GM18517 (cell line): ENCODE measurements around the gene CTNNA3.
"Not testable (repeated sequence)": the region's sequence is repeated elsewhere in the genome, so short reads cannot be mapped to it uniquely, and the experiment has no call there.

Source experiments
- ATAC-seq: cut with Tn5 transposase; IDR thresholded peaks from one replicate; pipeline ENCODE4 v1.9.1; 2021; ENCODE audit warnings: mild to moderate bottlenecking, moderate library complexity; ENCODE audit not compliant: unreplicated experiment

CTNNA3 gene

GRCh38 chr10:67696029-67696428 lies at the start of gene CTNNA3:
TSS of gene CTNNA3 (minus strand) at chr10:67696195.
- peak; percentile 85 for ATAC-seq

- ATAC-seq: no peak
Observed at GRCh38 chr10:67735430-67735829, 39.4 kb upstream of the CTNNA3 start.

GRCh38 chr10:67733511-67733910 lies 37.5 kb upstream of the CTNNA3 start:
- ATAC-seq: no peak

- no peak for ATAC-seq
Observed at GRCh38 chr10:67725567-67725966, 29.6 kb upstream of the CTNNA3 start.

- no peak for ATAC-seq
Observed at GRCh38 chr10:67723601-67724000, 27.6 kb upstream of the CTNNA3 start.

GRCh38 chr10:67722113-67722512 lies 26.1 kb upstream of the CTNNA3 start:
- peak; percentile 77 for ATAC-seq

- ATAC-seq: not testable (repeated sequence)
Observed at GRCh38 chr10:67716455-67716854, 20.5 kb upstream of the CTNNA3 start.

- ATAC-seq: no peak
Observed at GRCh38 chr10:67705921-67706320, 9.9 kb upstream of the CTNNA3 start.

GRCh38 chr10:67699613-67700270 lies 3.7 kb upstream of the CTNNA3 start:
- not testable (repeated sequence) for ATAC-seq

GRCh38 chr10:67698164-67698563 lies 2.2 kb upstream of the CTNNA3 start:
- no peak for ATAC-seq

GRCh38 chr10:67697724-67698131 lies 1.7 kb upstream of the CTNNA3 start:
- no peak for ATAC-seq

- no peak for ATAC-seq
Observed at GRCh38 chr10:67696679-67697078, 684 bp upstream of the CTNNA3 start.

GRCh38 chr10:67695555-67695954 lies 440 bp downstream of the CTNNA3 start:
- ATAC-seq: no peak

- not testable (repeated sequence) for ATAC-seq
Observed at GRCh38 chr10:67691861-67692260, 4.1 kb downstream of the CTNNA3 start.

GRCh38 chr10:67690540-67690939 lies 5.5 kb downstream of the CTNNA3 start:
- not testable (repeated sequence) for ATAC-seq

GRCh38 chr10:67684140-67684539 lies 11.9 kb downstream of the CTNNA3 start:
- not testable (repeated sequence) for ATAC-seq

GRCh38 chr10:67678335-67678974 lies 17.5 kb downstream of the CTNNA3 start:
- ATAC-seq: no peak

GRCh38 chr10:67676208-67676825 lies 19.7 kb downstream of the CTNNA3 start:
- ATAC-seq: no peak

GRCh38 chr10:67670401-67670800 lies 25.6 kb downstream of the CTNNA3 start:
- ATAC-seq: no peak

GRCh38 chr10:67669978-67670377 lies 26.0 kb downstream of the CTNNA3 start:
- no peak for ATAC-seq

- ATAC-seq: no peak
Observed at GRCh38 chr10:67668448-67668847, 27.5 kb downstream of the CTNNA3 start.

- no peak for ATAC-seq
Observed at GRCh38 chr10:67667035-67667425, 29.0 kb downstream of the CTNNA3 start.
